NCI-H1048 (cell line): ENCODE data around the gene TDP1.
"Not testable (repeated sequence)": the region's sequence is repeated elsewhere in the genome, so short reads cannot be mapped to it uniquely, and the experiment has no call there.

Experiments used
- DNase-seq: peaks from one replicate; lab custom pipeline; 2025; lab: John Stamatoyannopoulos, UW

The TDP1 gene

DNA sequence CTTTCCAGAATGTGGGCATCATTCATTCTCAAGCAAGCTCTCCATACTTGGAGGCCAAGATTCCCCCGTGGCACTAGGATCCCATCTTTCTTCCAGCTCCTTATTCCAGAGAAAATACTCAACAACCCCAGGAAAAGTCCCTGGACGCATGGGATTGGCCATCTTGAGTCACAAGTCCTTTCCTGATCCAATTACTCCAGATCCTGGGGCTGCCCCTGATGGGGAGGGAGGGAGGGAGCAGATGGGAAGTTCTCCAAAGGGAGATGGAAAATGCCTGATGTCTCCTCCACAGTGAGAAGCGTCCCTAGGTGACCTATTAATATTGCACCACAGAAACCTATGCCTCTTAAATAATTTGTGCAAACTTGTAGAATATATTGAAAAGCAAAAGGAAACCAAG lies 93.7 kb downstream of the TDP1 start:
- no peak for DNase-seq

DNA sequence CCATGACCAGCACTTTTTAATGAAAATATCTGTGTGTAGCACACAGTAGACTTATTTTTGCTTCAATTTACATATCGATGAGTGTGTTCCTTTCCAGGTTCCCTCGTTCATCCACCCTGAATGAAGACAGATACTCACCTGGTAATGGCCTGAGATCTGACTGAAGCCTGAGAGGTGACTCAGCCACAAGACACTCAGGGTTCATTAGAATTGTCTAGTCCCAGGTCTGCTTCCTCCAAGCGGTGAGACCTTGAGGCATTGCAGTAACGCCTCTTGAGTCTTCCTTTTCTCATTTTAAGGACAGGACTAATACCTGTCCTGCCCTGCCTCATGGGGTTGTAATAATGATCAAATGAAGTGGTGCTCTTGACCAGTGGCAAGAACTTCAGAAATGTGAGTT lies 94.5 kb downstream of the TDP1 start:
- DNase-seq, result no peak

DNA sequence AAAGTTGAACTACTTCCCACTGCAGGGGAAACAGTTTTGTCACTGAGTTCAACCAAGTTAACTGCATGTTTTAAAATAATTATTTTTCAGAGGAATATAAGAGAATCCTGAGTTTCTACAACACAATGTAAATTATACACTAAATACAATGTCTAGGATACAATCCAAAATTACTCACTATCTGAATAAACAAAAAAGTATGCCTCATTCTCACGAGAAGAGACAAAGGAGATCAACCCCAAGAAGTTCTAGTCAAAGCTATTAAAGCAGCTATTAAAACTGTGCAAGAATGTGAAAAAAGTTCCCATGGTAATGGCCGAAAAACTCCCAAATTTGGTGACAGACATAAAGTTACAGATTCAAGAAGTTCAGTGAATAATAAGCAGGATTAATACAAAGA lies 97.3 kb downstream of the TDP1 start:
- DNase-seq, result no peak

DNA sequence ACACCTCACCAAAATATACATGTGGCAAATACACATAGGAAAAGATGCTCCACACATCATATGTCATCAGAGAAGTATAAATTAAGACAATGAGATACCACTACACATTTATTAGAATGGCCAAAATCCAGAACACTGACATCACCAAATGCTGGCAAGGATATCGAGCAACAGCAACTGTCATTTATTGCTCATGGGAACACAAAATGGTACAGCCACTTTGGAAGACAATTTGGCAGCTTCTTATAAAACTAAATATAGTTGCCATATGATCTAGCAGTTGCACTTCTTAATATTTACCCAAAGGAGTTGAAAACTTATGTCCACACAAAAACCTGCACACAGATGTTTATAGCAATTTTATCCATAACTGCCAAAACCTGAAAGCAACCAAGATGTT lies 99.1 kb downstream of the TDP1 start:
- no peak for DNase-seq

DNA sequence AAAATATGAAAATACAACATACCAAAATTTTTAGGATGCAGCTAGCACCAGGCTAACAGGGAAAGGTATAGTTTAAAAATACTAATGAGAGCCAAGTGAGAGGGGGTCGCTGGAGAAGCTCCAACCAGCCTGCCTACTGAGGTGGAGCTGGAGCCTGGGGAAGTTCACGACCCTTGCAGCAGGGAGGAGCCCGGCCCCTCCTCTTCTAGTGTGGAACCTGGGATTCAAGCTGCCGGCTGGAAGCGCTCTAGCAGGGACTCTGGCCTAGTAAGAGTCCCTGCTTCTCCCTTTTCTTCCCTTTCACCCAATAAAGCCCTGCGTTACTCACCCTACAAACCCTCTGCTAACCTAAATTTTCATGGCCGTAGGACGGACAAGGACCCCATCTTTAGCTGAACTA lies 101.1 kb downstream of the TDP1 start:
- DNase-seq, result no peak

DNA sequence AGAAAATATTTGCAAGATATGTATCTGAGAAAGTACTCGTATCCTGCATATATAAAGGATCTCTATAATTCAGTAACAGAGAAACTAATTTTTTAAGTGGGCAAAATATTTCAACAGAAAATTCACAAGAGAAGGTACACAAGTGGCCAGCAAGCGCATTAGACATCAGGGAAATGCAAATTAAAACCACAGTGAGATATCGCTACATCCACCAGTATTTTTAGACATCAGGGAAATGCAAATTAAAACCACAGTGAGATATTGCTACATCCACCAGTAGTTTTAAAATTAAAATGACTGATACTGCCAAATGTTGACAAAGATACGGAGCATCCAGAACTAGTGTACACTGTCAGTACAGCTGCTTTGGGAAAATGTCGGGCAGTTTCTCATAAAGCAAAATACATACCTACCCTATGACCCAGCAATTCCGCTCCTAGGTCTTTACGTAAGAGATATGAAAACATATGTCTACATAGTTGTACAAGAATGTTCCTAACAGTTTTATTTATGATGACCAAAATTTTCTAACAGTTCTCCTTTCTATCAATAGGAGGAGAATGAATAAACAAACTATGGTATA lies 103.2 kb downstream of the TDP1 start:
- DNase-seq, result no peak

DNA sequence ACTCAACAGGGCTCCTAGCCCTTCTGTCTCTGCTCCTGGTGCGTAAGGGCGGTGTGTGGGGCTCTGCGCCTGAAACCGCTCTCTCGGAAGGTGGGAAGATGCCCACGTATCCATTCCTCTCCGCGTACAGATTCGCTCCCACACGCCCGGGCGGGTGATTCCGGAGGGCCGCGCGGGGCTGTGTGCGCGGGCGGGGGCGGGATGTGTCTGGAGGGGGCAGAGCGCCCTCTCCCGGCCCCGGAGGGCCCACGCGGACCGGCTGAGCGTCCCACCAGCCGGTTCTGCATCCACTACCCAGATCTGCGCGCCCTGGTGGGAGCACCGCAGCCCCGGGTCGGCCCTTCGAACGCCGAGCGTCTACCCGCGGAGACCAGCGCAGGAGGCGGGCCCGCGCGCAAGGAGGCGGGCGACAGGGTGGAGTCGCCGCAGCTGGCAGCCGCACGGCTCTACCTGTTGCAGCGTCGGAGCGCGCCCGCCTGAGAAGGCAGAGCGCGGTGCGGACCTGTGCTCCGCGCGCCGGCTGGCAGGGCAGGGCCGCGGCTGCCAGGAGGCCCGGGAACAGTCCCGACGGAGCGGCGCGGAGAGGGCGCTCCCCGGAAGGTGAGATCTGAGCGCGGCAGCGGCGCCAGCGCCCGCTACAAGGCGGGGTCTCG lies 104.7 kb downstream of the TDP1 start:
- DNase-seq, result peak; percentile 12

DNA sequence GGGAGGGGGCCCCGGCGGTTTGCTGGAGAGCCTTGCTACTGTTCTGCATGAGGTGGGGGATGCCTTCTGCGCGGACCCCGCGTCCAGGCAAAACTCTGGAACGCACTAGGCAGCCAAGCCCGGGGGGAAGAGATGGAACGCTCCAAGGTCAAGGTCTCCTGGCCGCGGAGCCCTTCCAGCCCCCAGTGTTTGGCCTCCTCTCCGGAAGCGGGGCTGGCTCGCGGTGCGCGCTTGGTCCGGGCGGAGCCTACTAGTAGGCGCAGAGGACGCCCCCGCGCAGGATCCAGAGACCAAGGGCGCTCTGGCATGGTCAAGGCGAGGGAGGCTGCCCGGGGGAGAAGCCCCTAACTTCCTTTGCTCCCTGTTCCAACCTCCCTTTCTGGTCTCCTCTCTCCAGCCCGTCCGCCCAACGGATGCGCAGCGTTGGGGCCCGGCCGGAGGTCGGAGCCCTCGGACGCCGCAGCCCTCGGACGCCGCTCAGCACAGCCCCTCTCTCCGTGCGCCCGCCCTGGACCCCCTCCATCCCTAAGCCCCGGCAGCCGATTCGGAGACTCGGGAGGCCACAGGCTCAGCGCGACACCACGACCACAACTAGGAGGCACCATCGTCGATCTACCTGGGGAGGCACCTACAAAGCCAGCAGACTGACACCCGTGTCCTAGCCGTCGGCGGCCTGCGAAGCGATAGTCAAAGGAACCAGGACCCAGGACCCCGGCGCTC lies 105.4 kb downstream of the TDP1 start:
- no peak for DNase-seq

DNA sequence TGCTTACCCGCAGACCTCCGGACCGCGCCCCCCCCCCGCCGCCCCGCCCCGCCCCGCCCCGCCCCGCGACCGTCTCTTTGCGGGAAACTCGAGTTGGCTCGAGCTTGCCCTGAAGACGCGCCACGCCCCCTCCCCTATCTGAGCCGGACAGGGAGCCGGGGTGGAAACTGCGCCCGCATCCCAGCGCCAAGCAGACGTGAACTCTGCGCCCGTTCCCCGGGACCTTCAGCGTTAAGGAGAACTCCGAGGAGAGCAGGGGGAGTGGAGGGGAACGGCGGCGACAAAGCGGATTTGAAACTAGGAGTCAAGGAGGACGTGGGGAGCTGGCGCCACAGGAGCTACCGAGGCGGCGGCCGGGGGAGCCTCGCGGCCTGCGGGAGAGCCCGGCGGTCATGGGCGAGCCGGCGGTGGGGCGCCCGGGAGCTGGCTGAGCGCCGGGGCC lies 106.0 kb downstream of the TDP1 start, which contains the start of gene KCNK13:
Gene KCNK13 (plus strand): TSS at position 310 of the 442 bp plus-strand sequence. CDS start 212 bp downstream, outside the sequence.
- no peak for DNase-seq

DNA sequence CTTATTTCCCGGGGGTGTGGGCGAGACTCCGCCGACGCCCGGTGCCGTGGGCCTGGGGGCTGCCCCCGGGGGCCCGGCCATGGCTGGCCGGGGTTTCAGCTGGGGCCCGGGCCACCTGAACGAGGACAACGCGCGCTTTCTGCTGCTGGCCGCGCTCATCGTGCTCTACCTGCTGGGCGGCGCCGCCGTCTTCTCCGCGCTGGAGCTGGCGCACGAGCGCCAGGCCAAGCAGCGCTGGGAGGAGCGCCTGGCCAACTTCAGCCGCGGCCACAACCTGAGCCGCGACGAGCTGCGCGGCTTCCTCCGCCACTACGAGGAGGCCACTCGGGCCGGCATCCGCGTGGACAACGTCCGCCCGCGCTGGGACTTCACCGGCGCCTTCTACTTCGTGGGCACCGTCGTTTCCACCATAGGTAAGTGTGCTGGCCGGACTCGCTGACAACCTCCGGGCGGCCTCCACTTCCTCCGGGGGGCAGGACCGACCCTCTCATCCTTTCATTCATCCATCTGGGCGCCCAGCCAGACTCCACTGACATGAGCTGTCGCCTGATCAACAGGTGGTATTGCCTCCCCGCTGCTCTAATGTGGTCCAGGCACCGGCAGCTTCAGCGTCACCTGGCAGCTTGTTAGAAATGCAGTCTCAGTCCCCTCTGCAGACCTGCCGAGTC lies 106.5 kb downstream of the TDP1 start:
- DNase-seq, result no peak

DNA sequence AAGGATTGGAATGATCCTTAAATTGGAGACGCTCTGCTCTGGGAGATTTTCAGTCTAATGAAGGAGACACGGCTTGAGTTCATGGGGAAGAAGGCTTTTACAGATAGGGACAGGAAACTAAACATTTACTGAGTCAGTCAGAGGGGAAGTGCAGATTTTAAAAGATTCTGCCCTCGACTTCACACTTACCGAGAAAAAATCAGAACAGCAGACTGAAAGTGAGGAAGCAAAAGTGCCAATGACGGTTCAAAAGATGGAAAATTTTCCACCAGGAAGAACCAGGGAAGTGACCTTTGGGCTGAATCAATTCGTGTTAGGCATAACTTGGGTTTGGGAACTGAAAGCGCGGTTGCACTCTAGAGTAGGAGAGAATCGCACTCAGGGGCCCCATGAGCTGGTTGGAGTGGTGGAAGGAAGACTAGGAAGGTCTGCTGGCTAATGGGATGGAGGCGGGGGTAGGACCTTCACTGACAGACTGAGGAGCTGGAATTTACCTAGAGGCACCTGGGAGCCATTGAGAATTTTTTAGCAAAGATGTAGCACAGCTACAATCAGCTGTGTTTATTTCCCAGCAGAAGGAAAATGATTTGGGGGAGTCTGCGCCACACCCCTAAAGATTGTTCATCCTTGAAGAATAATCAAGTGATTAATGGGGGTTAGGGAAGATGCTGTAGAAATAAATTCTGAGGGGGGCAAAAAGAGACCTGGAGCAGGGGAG lies 107.3 kb downstream of the TDP1 start:
- DNase-seq, result no peak

DNA sequence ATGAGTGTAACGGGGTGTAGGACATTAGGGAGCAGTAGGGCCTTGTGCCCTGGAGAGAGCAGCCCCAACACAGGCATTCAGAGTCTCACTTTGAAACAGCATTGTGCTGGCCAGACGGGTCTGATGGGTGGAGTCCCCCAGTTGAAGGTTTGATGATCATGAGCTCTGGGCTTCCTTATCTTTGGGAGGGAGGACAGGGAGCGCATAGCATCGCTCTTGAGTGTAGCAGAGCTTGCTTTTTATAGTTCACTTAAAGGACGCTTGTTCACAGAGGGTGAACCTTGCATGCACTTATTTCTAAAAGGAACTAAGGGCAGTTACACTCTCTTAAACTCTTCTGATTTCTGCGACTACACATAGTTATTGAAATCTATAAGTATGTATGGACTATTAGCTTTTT lies 116.6 kb downstream of the TDP1 start:
- no peak for DNase-seq

DNA sequence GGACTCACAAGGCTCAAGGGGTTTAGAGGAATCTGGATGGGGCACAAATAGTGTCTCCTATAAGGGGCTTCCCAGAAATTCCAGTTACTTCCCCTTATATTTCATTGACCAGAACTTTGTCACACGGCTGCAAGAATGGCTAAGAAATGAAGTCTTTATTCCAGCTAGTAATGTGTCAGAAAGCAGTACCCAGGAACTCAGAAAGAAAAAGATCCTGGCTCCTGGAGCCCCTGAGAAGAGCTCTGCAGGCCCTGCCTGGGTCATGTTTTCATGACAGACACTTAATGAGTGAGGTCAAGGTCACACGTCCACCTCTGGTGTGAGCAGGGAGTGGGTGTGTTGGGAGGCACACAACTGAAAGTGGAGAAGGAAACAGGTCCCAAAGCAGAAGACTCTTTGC lies 123.8 kb downstream of the TDP1 start:
- no peak for DNase-seq

DNA sequence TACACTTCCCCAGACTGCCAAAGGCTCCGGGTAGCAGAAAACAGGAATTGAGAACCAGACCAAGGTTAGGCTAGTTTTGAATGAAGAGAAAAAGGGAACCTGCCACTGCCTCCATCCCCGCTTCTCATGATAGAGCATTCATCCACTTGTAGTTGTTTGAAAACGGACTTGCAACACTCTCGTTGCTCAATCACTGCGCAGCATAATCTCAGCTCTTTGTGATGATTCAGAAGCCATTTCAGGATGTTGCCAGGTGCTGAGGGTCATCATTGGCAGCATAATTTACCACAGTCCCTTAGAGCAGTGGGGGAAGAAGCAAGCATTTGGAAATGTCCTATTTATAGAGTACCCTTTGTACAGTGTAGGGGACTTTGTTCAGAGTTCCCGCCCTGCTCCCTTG lies 131.7 kb downstream of the TDP1 start:
- DNase-seq, result no peak

DNA sequence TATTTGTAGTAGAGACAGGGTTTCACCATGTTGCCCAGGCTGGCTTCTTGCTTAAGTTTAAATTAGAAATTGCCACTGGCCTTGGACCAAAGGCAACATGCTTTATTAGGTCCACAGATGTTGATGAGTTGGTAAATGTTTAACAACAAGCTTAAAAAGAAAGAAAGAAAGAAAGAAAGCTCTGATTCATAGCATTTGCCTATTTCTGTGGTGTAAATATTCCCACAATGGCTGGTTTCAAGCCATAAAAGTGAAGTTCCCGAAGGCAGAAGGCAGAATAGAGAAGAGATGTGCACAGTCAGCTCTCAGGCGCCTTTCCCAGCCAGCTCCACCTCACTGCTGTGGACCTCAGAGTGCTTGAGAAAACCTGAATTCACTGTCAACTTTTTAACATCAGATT lies 132.4 kb downstream of the TDP1 start:
- no peak for DNase-seq

DNA sequence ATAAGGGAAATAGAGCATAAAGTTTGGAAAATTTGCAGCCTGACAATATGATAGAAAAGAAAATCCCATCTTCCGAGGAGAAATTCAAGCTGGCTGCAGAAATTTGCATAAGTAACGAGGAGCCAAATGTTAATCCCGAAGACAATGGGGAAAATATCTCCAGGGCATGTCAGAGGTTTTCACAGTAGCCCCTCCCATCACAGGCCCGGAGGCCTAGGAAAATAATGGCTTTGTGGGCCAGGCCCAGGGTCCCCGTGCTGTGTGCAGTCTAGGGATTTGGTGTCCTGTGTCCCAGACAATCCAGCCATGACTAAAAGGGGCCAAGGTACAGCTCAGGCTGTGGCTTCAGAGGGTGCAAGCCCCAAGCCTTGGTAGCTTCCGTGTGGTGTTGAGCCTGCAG lies 133.8 kb downstream of the TDP1 start:
- not testable (repeated sequence) for DNase-seq

DNA sequence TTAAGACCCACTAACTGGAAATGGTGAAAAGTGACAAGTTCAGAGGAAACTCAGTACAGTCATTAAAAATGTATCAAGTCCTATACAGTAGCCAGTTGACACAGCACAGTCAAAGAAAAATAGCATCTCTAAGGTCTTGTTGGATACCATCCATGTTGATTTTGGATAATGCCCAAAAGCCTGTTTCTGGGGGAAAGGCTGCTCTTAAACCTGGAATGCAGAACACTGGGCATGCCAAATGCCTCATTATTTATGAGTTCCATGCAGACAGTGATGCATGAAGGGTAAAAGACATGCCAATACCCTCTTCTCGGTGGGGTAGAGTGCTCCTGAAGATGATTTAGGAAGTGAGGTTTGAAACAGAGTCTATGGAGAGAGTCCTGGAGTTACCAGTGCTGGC lies 135.7 kb downstream of the TDP1 start:
- DNase-seq, result no peak

DNA sequence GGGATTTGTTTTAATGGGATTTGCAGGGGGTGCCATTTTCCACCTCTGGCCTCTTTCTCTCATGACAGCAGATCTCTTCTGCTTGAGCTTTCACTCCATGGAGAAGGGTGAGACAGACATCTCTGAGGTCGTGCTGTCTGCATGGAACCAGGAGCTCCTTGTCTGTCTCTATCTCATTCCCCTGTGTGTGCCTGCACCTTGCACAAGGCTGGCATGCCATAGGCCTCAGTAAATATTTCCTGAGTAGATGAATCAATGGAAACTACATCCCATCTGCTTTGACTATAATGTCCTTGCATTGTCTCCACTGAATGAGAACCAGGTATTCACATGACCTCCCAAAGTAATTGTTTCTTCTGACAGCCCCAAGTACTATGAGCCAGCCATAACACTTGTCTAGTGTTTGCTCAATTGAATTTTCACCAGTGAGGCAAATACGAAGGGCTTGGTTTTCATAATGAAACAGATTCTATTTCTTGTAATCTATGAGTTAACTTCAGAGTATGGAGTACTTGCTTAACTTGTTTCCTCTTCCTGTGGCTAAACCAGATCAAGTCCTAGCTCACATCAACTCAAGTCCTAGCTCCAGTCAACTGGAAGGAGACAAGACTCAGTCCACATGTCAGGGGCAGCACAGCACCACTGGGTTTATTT lies 138.3 kb downstream of the TDP1 start:
- DNase-seq, result no peak
